GM21529 (cell line): Measurements from ENCODE around the gene DCANP1.

Source experiments
- ATAC-seq: cut with Tn5 transposase; IDR thresholded peaks from one replicate; pipeline ENCODE4 v1.9.1; 2021; ENCODE audit not compliant: unreplicated experiment

DCANP1 gene

DNA sequence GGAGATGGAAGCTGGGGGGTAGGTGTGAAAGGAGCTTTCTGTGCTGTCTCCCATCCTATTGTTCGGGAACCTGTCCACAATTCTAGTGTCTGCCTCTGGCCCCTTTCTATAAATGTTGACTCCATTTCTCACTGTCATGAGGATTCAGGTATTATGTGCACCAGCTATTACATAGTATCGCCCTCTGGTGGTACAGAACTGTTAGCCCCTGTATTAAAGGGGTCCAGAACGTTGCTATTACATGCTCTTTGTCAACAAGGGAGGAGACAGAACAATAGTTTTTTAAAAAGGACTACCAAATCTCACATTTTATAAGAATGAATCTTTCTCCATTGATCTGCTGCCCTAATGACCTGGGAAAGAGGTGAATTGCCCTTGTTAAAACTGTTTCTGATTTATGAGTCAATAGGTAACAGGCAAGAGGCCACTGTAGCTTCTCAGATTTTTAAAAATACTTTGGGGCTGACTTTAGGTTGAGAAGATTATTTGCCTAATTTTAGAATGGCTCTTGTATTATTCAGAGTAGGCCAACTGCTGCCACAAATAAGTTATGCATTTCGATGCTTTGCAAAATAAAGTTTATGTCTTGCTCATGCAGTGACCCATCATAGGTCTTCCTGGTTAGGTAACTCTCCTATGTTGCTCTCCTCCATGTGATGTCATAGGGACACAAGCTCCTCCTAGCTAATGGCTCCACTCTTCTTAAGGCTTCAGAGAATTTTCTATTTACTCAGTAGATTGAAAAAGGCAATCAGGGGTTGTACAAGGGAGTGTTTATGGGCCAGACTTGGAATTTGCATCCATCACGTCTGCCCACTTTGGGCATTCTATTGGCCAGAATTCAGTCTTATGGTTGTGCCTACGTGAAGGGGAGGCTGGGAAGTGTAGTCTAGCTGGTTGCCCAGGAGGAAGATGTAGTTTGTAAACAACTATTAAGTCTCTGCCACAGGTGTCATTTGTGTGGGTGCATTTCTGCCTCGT lies 20.8 kb downstream of the DCANP1 start:
- ATAC-seq, result peak; percentile 79

- no peak for ATAC-seq
Observed at GRCh38 chr5:135425641-135426040, 21.5 kb downstream of the DCANP1 start.

DNA sequence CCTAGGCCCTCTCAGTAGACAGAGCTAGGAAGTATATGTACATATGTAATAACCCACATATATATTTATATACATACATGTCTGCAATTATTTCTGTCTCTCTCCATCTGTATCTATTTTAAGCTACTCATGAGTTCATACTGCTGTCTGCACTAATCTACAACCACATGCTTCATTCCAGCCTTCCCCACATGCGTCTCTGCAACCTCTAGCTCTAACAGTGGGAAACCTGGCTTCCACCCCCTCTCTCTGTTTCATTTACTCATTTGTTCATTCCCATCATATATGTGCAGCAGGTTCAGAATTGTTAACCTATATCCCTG lies 23.3 kb downstream of the DCANP1 start:
- ATAC-seq, result no peak

- ATAC-seq, result no peak
Observed at GRCh38 chr5:135423146-135423845, 23.9 kb downstream of the DCANP1 start.

GRCh38 chr5:135422419-135422818 lies 24.7 kb downstream of the DCANP1 start:
- no peak for ATAC-seq

- no peak for ATAC-seq
Observed at GRCh38 chr5:135417083-135417482, 30.1 kb downstream of the DCANP1 start.

DNA sequence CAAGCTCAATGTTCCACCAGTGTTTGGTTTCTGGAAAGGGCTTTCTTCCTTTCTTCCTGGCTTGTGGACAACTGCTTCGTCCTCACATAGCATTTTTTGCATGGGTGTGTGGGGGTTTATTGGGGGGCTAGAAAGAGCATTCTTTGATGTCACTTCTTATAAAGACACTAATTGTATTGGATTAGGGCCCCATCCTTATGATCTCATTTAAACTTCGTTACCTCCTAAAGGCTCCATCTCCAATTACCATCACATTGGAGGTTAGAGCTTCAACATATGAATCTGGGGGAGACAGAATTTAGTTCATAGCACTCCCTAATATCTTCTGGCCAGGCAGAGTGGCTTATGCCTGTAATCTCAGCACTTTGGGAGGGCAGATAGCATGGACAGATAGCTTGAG lies 42.1 kb downstream of the DCANP1 start:
- no peak for ATAC-seq

- ATAC-seq, result no peak
Observed at GRCh38 chr5:135402031-135402430, 45.1 kb downstream of the DCANP1 start.

DNA sequence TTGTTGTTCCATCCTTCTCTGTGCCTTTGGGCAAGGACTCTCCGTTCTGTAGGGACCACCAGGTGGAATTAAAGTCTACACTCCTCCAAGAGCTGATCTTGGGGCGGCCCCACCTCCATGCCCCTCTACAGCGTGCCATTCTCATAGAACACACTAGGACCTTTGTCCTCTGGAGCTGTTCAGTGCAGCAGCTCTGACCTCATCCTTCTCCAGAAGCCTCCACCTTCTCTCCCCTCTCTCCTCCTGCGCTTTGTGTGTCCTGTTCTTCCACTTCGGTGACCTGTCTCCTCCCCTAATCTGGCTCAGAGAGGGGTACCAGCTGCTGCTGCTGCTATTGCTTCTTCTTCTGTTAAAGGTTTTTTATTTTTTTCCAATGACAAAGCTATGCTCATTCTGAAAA lies 46.3 kb downstream of the DCANP1 start:
- ATAC-seq, result no peak

DNA sequence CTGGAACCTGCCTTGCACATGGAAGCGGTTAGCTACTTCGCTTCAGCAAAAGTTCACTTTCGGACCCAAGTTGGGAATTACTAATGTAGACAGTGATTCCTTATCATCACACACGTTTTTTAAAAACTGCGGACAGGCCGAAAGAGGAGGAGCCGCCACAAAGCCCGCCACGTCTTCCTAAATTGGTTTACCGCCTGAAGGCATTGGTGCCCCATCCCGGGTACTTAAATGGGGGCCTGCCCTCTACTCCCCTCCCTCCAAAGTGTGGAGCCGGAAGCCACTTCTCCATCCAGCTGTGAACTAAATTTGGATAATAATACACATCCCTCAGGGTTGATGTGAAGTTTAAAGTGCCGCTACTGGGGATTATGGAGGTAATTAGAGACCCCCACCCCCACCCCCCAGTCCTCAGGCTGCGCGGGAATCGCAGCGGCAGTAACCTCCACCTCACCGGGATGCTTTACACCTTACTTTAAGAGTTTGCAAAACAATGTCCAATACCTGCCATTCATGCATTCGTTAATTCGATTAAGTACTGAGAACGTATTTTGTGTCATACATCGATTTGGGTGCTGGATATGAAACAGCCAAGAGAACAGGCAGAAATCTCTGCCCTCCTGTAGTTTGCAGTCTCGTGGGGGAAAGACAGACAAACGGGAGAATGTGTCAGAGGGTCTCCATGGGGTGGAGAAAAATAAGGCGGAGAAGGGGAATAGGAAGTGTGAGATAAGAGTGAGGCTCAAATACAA lies 47.2 kb downstream of the DCANP1 start:
- no peak for ATAC-seq

- ATAC-seq, result peak; percentile 85
Observed at GRCh38 chr5:135398855-135399793, 48.0 kb downstream of the DCANP1 start, which contains the start of gene MACROH2A1. Gene MACROH2A1 (minus strand): TSS chr5:135399231. CDS start chr5:135389093, 10,138 bp downstream.

- ATAC-seq, result peak; percentile 36
Observed at GRCh38 chr5:135398160-135398854, 48.8 kb downstream of the DCANP1 start.

- ATAC-seq, result no peak
Observed at GRCh38 chr5:135397084-135397483, 50.1 kb downstream of the DCANP1 start.

- no peak for ATAC-seq
Observed at GRCh38 chr5:135396459-135397055, 50.6 kb downstream of the DCANP1 start.

DNA sequence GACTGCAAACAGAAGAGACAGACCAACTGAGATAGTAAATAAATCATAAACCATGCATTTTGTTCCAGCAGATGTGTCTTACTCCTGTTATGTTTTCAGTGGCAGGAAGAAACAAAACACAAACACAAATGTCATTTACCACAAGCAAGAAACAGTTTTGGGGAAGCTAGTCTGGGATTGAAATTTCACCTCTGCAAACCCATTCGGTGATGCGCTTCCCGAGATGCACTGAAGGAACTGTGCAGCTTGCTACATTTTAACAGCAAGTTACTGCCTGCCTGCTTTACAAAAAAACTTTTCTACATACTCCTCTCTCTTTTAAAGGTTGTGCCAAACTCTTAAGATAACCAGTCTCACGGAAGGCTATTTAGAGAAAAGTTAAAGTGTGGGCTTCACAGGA lies 51.3 kb downstream of the DCANP1 start:
- no peak for ATAC-seq

DNA sequence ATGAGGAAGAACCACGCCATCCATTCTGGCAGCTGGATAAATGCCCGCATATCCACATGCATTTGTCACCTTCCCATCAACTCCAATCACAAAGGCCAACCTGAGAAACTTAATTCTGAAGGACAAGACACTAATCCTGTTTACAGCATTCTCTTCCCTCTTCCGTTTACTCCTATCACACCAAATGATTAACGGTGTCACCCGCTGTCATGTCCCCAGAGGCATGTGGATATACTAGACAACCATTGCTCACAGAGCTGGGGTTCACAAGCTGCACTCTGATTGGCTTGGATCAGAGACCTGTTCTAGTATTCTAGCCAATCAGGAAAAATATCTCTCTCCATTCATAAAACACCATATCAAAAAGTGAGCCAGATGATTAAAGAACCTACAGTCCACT lies 51.7 kb downstream of the DCANP1 start:
- no peak for ATAC-seq
